PC-3 (cell line): ENCODE results near the gene KLK10.

ENCODE experiments used
- CTCF ChIP-seq: fragments of 300-600 bp; sonication (generic); conservative IDR thresholded peaks from 2 replicates; pipeline ENCODE4 v1.5.1; 2017; ENCODE audit warnings: antibody characterized with exemption, low read depth, mild to moderate bottlenecking, low read length
- EZH2 ChIP-seq: fragments of 300-600 bp; sonication (generic); IDR thresholded peaks from one replicate; pipeline ENCODE4 v1.6.1; 2017; ENCODE audit warnings: antibody characterized with exemption, mild to moderate bottlenecking, low read length; ENCODE audit not compliant: unreplicated experiment
- EZH2phosphoT487 ChIP-seq: fragments of 300-600 bp; sonication (generic); IDR thresholded peaks from 2 replicates; pipeline ENCODE4 v1.6.1; 2018; ENCODE audit warnings: mild to moderate bottlenecking, antibody characterized with exemption, low read length, borderline replicate concordance

- TF ChIP-seq CTCF (no peak), EZH2phosphoT487 (no peak), EZH2 (no peak)
Observed at GRCh38 chr19:51022526-51022925, 3.0 kb upstream of the KLK10 start.
